ENCODE measurements around the gene AIPL1.

Gene AIPL1

DNA sequence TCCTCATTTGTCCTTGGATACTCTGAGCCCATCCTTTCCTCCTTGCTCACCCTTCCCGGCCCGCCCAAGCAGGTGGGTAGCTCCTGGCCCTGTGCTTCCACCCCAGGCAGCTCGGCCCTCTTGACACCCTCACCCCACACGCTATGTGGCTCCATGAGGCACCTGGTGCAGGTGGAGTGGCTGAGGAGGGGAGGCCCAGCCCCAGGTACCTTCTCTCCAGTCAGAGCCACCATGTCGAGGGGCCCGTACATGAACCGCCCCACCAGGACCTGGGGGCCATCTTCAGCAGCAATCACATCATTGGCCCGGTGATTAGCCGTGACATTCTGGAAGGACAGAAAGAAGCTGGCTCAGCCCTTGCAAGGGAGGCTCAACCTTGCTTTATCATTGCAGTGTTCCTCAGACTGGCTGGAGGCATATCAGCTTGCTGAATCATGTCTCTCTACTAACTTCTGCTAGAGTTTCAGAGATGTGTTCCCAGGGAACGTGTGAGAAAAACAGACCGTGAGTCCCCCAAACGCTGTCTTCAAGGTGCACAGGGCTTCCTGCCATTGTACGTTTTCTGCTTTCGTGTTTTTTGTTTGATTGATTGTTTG, 29.6 kb upstream of the AIPL1 start:
- DNase-seq (ENCODE audit: low read depth) = no peak
- H3K9ac ChIP-seq (ENCODE audit: low read length) = no peak overlapping the region
- H3K27me3 ChIP-seq (replicated peaks; ENCODE audit: control insufficient read depth, insufficient read depth, low read length) = no peaks in the 10 kb centered on the region
- H3K36me3 ChIP-seq (ENCODE audit: control insufficient read depth, insufficient read depth, low read length, severe bottlenecking) = no peaks in the 10 kb centered on the region
- H3K4me3 ChIP-seq (ENCODE audit: low read length) = no peak overlapping the region
- H3K4me1 ChIP-seq (ENCODE audit: control insufficient read depth, insufficient read depth, low read length) = no peaks in the 10 kb centered on the region
- H3K9me3 ChIP-seq (ENCODE audit: control insufficient read depth, low read length) = peaks cover 8% of the 10 kb centered on the region

DNA sequence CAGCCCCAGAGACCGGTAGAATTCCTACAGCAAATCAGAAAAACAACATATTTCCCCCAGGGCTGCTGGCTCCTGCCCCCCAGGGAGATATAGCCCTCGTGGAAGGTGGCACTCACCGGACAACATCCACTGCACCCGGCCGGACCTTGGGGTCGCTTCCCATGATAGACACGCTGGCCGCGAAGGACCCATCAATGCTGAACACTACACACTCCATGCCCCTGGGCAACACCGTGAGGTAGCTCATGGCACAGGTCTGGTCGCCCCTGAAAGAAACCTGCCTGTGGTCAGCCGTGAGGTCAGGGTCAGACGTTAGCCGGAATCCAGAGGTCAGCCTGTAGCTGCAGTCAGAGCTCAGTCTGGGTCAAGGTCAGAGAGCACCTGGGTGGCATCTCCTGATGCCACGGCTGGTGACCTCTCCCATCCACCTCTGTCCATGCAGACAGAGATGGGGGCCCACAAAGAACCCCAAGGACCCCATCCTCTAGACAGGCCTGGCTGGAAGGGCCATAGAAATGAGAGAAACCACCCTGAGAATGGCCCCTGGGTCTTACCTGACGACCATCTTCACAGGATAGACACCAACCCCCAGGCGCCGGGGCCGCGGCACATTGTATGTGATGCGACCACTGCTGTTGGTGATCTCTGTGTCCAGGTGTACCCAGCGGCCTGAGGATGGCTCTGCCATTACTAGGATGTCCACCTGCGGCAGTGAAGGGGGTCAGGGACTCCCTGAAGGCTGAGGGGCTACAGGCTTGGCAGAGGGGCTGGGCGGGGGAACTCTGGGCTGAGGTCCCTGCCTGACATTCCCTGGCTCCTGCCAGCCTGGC, 28.9 kb upstream of the AIPL1 start:
- no peaks in the 10 kb centered on the region for H3K36me3 ChIP-seq (ENCODE audit: control insufficient read depth, insufficient read depth, low read length, severe bottlenecking)
- DNase-seq (ENCODE audit: low read depth) = no peak
- no peaks in the 10 kb centered on the region for H3K27me3 ChIP-seq (replicated peaks; ENCODE audit: control insufficient read depth, insufficient read depth, low read length)
- H3K9me3 ChIP-seq (ENCODE audit: control insufficient read depth, low read length) = peaks cover 8% of the 10 kb centered on the region
- no peak overlapping the region for H3K9ac ChIP-seq (ENCODE audit: low read length)
- H3K4me1 ChIP-seq (ENCODE audit: control insufficient read depth, insufficient read depth, low read length) = no peaks in the 10 kb centered on the region
- H3K4me3 ChIP-seq (ENCODE audit: low read length) = no peak overlapping the region

GRCh38 chr17:6462692-6463091, 27.8 kb upstream of the AIPL1 start:
- Histone ChIP-seq H3K4me3 (ENCODE audit: low read length) (no peak overlapping the region), H3K4me1 (ENCODE audit: control insufficient read depth, insufficient read depth, low read length) (no peaks in the 10 kb centered on the region), H3K36me3 (ENCODE audit: control insufficient read depth, insufficient read depth, low read length, severe bottlenecking) (no peaks in the 10 kb centered on the region), H3K27me3 (replicated peaks; ENCODE audit: control insufficient read depth, insufficient read depth, low read length) (no peaks in the 10 kb centered on the region), H3K9me3 (ENCODE audit: control insufficient read depth, low read length) (peaks cover 8% of the 10 kb centered on the region), H3K9ac (ENCODE audit: low read length) (no peak overlapping the region)
- DNase-seq (ENCODE audit: low read depth) = no peak

- Histone ChIP-seq H3K9me3 (ENCODE audit: control insufficient read depth, low read length) (peaks cover under 1% of the 10 kb centered on the region), H3K36me3 (ENCODE audit: control insufficient read depth, insufficient read depth, low read length, severe bottlenecking) (no peaks in the 10 kb centered on the region), H3K27me3 (replicated peaks; ENCODE audit: control insufficient read depth, insufficient read depth, low read length) (no peaks in the 10 kb centered on the region), H3K4me3 (ENCODE audit: low read length) (no peak overlapping the region), H3K9ac (ENCODE audit: low read length) (no peak overlapping the region), H3K4me1 (ENCODE audit: control insufficient read depth, insufficient read depth, low read length) (peaks cover 4% of the 10 kb centered on the region)
- no peak for DNase-seq (ENCODE audit: low read depth)
These were observed 27.0 kb upstream of the AIPL1 start for GRCh38 chr17:6461792-6462524.

- no peaks in the 10 kb centered on the region for H3K9me3 ChIP-seq (ENCODE audit: control insufficient read depth, low read length)
- no peak overlapping the region for H3K4me3 ChIP-seq (ENCODE audit: low read length)
- no peaks in the 10 kb centered on the region for H3K36me3 ChIP-seq (ENCODE audit: control insufficient read depth, insufficient read depth, low read length, severe bottlenecking)
- no peak for DNase-seq (ENCODE audit: low read depth)
- H3K9ac ChIP-seq (ENCODE audit: low read length) = no peak overlapping the region
- H3K4me1 ChIP-seq (ENCODE audit: control insufficient read depth, insufficient read depth, low read length) = peaks cover 7% of the 10 kb centered on the region
- H3K27me3 ChIP-seq (replicated peaks; ENCODE audit: control insufficient read depth, insufficient read depth, low read length) = peaks cover 5% of the 10 kb centered on the region
These were observed 26.3 kb upstream of the AIPL1 start for GRCh38 chr17:6461246-6461645.

GRCh38 chr17:6460531-6461161, 25.7 kb upstream of the AIPL1 start:
- H3K9me3 ChIP-seq (ENCODE audit: control insufficient read depth, low read length) = no peaks in the 10 kb centered on the region
- no peak overlapping the region for H3K9ac ChIP-seq (ENCODE audit: low read length)
- no peaks in the 10 kb centered on the region for H3K36me3 ChIP-seq (ENCODE audit: control insufficient read depth, insufficient read depth, low read length, severe bottlenecking)
- peaks cover 7% of the 10 kb centered on the region for H3K4me1 ChIP-seq (ENCODE audit: control insufficient read depth, insufficient read depth, low read length)
- H3K27me3 ChIP-seq (replicated peaks; ENCODE audit: control insufficient read depth, insufficient read depth, low read length) = peaks cover 8% of the 10 kb centered on the region
- DNase-seq (ENCODE audit: low read depth) = no peak
- H3K4me3 ChIP-seq (ENCODE audit: low read length) = no peak overlapping the region

DNA sequence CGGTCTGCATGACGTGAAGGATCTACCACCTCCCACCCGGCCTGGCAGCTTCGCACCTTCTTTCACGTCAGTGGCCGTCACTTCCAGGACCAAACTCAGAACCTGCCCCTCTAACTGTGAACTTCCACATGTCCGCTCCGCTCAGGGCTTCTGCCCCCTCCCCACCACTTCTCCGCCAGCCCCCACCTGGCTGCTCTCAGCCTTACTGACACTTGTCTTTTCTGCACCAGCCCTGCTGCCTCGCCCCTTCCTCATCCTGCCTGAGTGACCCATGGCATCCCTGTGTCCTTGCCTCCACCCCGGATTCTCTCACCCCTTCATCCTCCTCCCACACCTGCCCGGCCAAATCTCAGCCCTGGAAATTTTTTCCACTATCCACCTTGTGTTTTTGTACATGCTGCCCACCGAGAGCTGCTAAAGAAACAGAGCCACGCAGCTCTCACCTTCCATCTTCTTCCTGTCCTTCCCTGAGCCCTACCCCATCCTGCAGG, 23.6 kb upstream of the AIPL1 start:
- Histone ChIP-seq H3K4me1 (ENCODE audit: control insufficient read depth, insufficient read depth, low read length) (peaks cover 11% of the 10 kb centered on the region), H3K9ac (ENCODE audit: low read length) (no peak overlapping the region), H3K27me3 (replicated peaks; ENCODE audit: control insufficient read depth, insufficient read depth, low read length) (peaks cover 17% of the 10 kb centered on the region), H3K36me3 (ENCODE audit: control insufficient read depth, insufficient read depth, low read length, severe bottlenecking) (no peaks in the 10 kb centered on the region), H3K9me3 (ENCODE audit: control insufficient read depth, low read length) (no peaks in the 10 kb centered on the region), H3K4me3 (ENCODE audit: low read length) (no peak overlapping the region)
- DNase-seq (ENCODE audit: low read depth) = no peak

DNA sequence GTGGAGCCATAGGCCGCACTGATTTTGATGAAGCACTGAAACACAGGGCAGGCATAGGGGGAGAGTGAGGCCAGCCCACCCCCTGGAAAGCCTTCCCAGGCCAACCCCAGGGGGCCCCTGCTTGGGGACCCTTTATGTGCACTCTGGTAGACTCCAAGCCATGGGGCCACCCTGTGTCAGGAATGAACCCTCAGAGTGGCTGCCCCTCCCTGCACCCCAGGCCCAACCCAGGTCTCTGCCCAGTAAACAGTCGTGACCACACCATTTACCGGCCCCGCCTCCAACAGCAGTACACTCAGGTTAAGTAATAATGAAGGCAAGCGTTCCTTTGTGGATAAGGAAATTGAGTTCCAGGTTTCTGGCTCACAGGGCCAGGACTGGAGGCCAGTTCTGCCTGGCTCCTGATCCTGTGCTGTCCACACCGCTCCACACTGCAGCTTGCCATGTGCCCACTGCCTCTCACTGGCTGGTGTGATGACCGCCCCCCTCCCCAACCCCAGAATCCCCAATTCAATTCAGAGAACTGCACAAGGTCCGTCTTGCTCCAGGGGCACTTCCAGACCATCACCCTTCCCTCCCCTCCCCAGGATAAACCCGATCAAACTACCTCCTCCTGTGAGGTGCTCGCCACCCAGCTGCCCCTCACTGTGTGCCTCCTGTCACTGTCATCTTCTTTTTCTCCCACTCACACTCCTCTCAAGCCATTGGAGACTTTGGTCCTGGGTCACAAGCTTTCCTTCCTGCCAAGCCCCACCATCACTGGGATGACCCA, 23.0 kb upstream of the AIPL1 start:
- H3K27me3 ChIP-seq (replicated peaks; ENCODE audit: control insufficient read depth, insufficient read depth, low read length) = peaks cover 17% of the 10 kb centered on the region
- DNase-seq (ENCODE audit: low read depth) = no peak
- peaks cover 11% of the 10 kb centered on the region for H3K4me1 ChIP-seq (ENCODE audit: control insufficient read depth, insufficient read depth, low read length)
- no peaks in the 10 kb centered on the region for H3K9me3 ChIP-seq (ENCODE audit: control insufficient read depth, low read length)
- no peak overlapping the region for H3K4me3 ChIP-seq (ENCODE audit: low read length)
- H3K36me3 ChIP-seq (ENCODE audit: control insufficient read depth, insufficient read depth, low read length, severe bottlenecking) = no peaks in the 10 kb centered on the region
- no peak overlapping the region for H3K9ac ChIP-seq (ENCODE audit: low read length)

- H3K9me3 ChIP-seq (ENCODE audit: control insufficient read depth, low read length) = no peaks in the 10 kb centered on the region
- no peaks in the 10 kb centered on the region for H3K36me3 ChIP-seq (ENCODE audit: control insufficient read depth, insufficient read depth, low read length, severe bottlenecking)
- DNase-seq (ENCODE audit: low read depth) = peak; percentile 18
- H3K27me3 ChIP-seq (replicated peaks; ENCODE audit: control insufficient read depth, insufficient read depth, low read length) = peaks cover 17% of the 10 kb centered on the region
- H3K4me3 ChIP-seq (ENCODE audit: low read length) = no peak overlapping the region
- H3K4me1 ChIP-seq (ENCODE audit: control insufficient read depth, insufficient read depth, low read length) = peaks cover 11% of the 10 kb centered on the region
- H3K9ac ChIP-seq (ENCODE audit: low read length) = no peak overlapping the region
These were observed 22.2 kb upstream of the AIPL1 start for GRCh38 chr17:6456914-6457687.

GRCh38 chr17:6456321-6456720, 21.4 kb upstream of the AIPL1 start:
- peaks cover 11% of the 10 kb centered on the region for H3K4me1 ChIP-seq (ENCODE audit: control insufficient read depth, insufficient read depth, low read length)
- peaks cover 17% of the 10 kb centered on the region for H3K27me3 ChIP-seq (replicated peaks; ENCODE audit: control insufficient read depth, insufficient read depth, low read length)
- no peak overlapping the region for H3K9ac ChIP-seq (ENCODE audit: low read length)
- DNase-seq (ENCODE audit: low read depth) = no peak
- H3K9me3 ChIP-seq (ENCODE audit: control insufficient read depth, low read length) = no peaks in the 10 kb centered on the region
- H3K4me3 ChIP-seq (ENCODE audit: low read length) = no peak overlapping the region
- no peaks in the 10 kb centered on the region for H3K36me3 ChIP-seq (ENCODE audit: control insufficient read depth, insufficient read depth, low read length, severe bottlenecking)
